Esophagus squamous epithelium (tissue), 5 donors: ENCODE measurements around the gene SCNN1G. TPM values are rescaled to one million over a fixed set of nuclear protein-coding genes. Genes with fewer than 3 reads are reported as not detected.

ENCODE experiments used
- DNase-seq: peaks from one replicate; lab custom pipeline; 2025; lab: John Stamatoyannopoulos, UW
- H3K27ac ChIP-seq, 4 donors: fragments of 200-600 bp; sonication (generic); one replicate each; pipeline ENCODE4 v1.5.1; 2016 to 2019; ENCODE audit warnings: mild to moderate bottlenecking in 1 of 4
- H3K27me3 ChIP-seq, 4 donors: fragments of 200-600 bp; sonication (generic); 1 replicate in 3 of 4; 2 replicates in 1 of 4; pipeline versions ENCODE4 v1.5.1 to v1.6.0; 2017 to 2021; ENCODE audit warnings: antibody characterized with exemption in 1 of 4
- H3K36me3 ChIP-seq, 3 donors: fragments of 200-600 bp; sonication (generic); one replicate each; pipeline ENCODE4 v1.5.1; 2016 to 2019
- H3K4me1 ChIP-seq, 3 donors: fragments of 200-600 bp; sonication (generic); one replicate each; pipeline ENCODE4 v1.5.1; 2017 to 2019
- H3K4me3 ChIP-seq, 4 donors: fragments of 200-600 bp; sonication (generic); 1 replicate in 3 of 4; 2 replicates in 1 of 4; pipeline ENCODE4 v1.5.1; 2016 to 2019; ENCODE audit warnings: mild to moderate bottlenecking in 2 of 4, moderate library complexity in 1 of 4
- H3K9me3 ChIP-seq, 3 donors: fragments of 200-600 bp; sonication (generic); one replicate each; pipeline ENCODE4 v1.5.1; 2016 to 2019
- CTCF ChIP-seq, 6 experiments: fragments of 450-650 bp in 4 of 6; fragments of 200-600 bp in 2 of 6; sonication (generic) in 2 of 6; IDR thresholded peaks; one replicate each; pipeline ENCODE4 v1.5.1; 2016 to 2019; ENCODE audit warnings: antibody characterized with exemption in 6 of 6, mild to moderate bottlenecking in 4 of 6, moderate library complexity in 4 of 6
- POLR2A ChIP-seq, 4 donors: fragments of 450-650 bp; IDR thresholded peaks; one replicate each; pipeline ENCODE4 v1.6.1; 2017; ENCODE audit warnings: antibody characterized with exemption in 4 of 4, mild to moderate bottlenecking in 4 of 4, moderate library complexity in 3 of 4
- WGBS, 2 donors: methylation state at CpG; one replicate each; pipeline ENCODE4 v1.1.5; 2018; 5-methylcytosine and 5-hydroxymethylcytosine counted together
- intact Hi-C: fragments of 100-400 bp; cut with DNase I; formaldehyde crosslinking; loops from one replicate; pipeline ENCODE4 v1.15.0; 2022
- total RNA-seq, 4 donors: library from RNA; depleted of rRNA; stranded (reverse); fragments of >200 nt; gene quantifications; one replicate each; pipeline ENCODE4 v1.1.0, GENCODE V29; 2016
- donor health status: DM: yes; HTN: yes; CAD: no.

The SCNN1G gene
- total RNA-seq, result 10 to 100 TPM in 1 of 4 donors, 1 to 10 TPM in 3; 5.0 to 10.8 (median 7.0) TPM

- H3K27ac ChIP-seq, result peak within 1 kb of the TSS in 3 of 4 donors; percentile 29 to 68 (median 62)
- peak within 1 kb of the TSS; percentile 50 to 79 (median 62) for H3K4me3 ChIP-seq
- intact Hi-C loops, result loop anchor here (5.0 kb wide), 1 partner anchor 249 kb away; no protein-coding TSS in a partner anchor
- TF ChIP-seq POLR2A (IDR thresholded peaks at IDR 0.05) (peak in 1 of 4 donors; percentile 21), CTCF (IDR thresholded peaks at IDR 0.05) (no peak)
- H3K36me3 ChIP-seq, result peaks cover 0 to 21% (median 0%) of the 10 kb centered on the region in 3 donors
- WGBS, 2 donors, result 0% methylated on average over 4 to 14 of the region's 71 CpGs
- peaks cover 8 to 50% (median 11%) of the 10 kb centered on the region in 3 donors for H3K4me1 ChIP-seq
- H3K27me3 ChIP-seq, result peaks cover 0 to 54% (median 5%) of the 10 kb centered on the region in 4 donors
- DNase-seq, result no peak
- H3K9me3 ChIP-seq, result no peaks in the 10 kb centered on the region
These were observed at the start of gene SCNN1G for GRCh38 chr16:23182679-23183542. Gene SCNN1G, plus strand, starts transcription at chr16:23182745. Its CDS starts 3,527 bp downstream, at chr16:23186272.

- no peaks in the 10 kb centered on the region for H3K36me3 ChIP-seq
- TF ChIP-seq CTCF (IDR thresholded peaks at IDR 0.05), result no peak
- TF ChIP-seq POLR2A (IDR thresholded peaks at IDR 0.05), result no peak
- WGBS, 2 donors, result 45 to 46% methylated on average over 11 of the region's 11 CpGs
- H3K4me1 ChIP-seq, result peaks cover 3 to 54% (median 8%) of the 10 kb centered on the region in 3 donors
- H3K27ac ChIP-seq, result peak overlapping the region; percentile 53 to 88 (median 84)
- H3K27me3 ChIP-seq, result no peaks in the 10 kb centered on the region
- H3K9me3 ChIP-seq, result peaks cover 0 to 5% (median 0%) of the 10 kb centered on the region in 3 donors
- intact Hi-C loops, result no loop called here
- H3K4me3 ChIP-seq, result peak overlapping the region in 2 of 4 donors; percentile 22 to 43
- no peak for DNase-seq
These were observed 49.6 kb upstream of the SCNN1G start for GRCh38 chr16:23132775-23133463.

DNA sequence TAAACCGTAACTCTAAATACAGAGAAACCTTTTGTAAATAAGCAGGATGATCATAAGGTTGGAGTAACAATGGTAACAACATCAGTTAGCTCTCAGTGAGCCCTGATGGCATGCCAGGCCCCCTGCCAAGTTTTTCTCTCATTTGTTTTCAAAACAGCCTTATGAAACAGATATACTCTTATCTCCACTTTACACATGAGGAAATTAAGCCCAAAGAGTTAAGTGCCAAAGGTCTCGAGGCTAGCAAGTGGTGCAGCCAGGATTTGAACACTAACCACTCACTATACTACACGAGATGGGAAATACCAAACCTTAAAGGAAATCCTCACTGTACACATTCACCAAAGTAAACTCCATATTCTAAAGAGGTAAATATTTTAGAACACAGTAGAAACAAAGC, 48.3 kb upstream of the SCNN1G start:
- 37 to 46% methylated on average over 3 of the region's 3 CpGs for WGBS, 2 donors

DNA sequence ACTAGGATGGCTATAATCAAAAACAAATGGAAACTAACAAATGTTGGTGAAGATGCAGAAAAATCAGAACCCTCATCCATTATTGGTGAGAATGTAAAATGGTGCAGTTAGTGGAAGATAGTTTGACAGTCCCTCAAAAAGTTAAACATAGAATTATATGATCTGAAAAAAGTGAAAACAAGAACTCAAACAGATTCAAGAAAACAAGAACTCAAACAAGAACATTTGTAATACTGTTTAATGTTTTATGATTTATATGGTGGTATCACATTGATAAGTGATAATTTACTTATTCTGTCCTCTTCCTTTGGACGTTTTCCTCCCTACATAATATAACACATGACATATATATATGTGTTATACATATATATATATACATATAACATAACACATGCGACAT, 45.3 kb upstream of the SCNN1G start:
- Histone ChIP-seq H3K36me3 (no peaks in the 10 kb centered on the region), H3K27ac (peak overlapping the region in 1 of 4 donors; percentile 41), H3K9me3 (peaks cover 0 to 5% (median 0%) of the 10 kb centered on the region in 3 donors), H3K4me1 (peaks cover 0 to 73% (median 19%) of the 10 kb centered on the region in 3 donors), H3K4me3 (no peak overlapping the region), H3K27me3 (no peaks in the 10 kb centered on the region)
- DNase-seq, result no peak
- intact Hi-C loops, result no loop called here
- 69 to 81% methylated on average over 2 of the region's 2 CpGs for WGBS, 2 donors
- no peak for TF ChIP-seq POLR2A (IDR thresholded peaks at IDR 0.05)
- TF ChIP-seq CTCF (IDR thresholded peaks at IDR 0.05), result no peak

More for the DNA sequence above, 48.3 kb upstream of the SCNN1G start:
- H3K4me1 ChIP-seq, result peaks cover 3 to 65% (median 8%) of the 10 kb centered on the region in 3 donors
- H3K36me3 ChIP-seq, result no peaks in the 10 kb centered on the region
- H3K4me3 ChIP-seq, result no peak overlapping the region
- H3K27ac ChIP-seq, result peak overlapping the region in 3 of 4 donors; percentile 84 to 88 (median 84)
- intact Hi-C loops, result no loop called here
- no peak for DNase-seq
- H3K27me3 ChIP-seq, result no peaks in the 10 kb centered on the region
- H3K9me3 ChIP-seq, result peaks cover 0 to 5% (median 0%) of the 10 kb centered on the region in 3 donors
- TF ChIP-seq POLR2A (IDR thresholded peaks at IDR 0.05) (no peak), CTCF (IDR thresholded peaks at IDR 0.05) (no peak)
